IMR-90 (cell line): ENCODE data around the gene CUTC.

ENCODE experiments used
- CEBPB ChIP-seq: IDR thresholded peaks from 2 replicates; pipeline ENCODE4 v1.6.1; 2012; ENCODE audit warnings: low read depth, low read length, improper control_type of control experiment
- CHD1 ChIP-seq: IDR thresholded peaks from 2 replicates; pipeline ENCODE4 v1.6.1; 2012; ENCODE audit warnings: low read depth, low read length, improper control_type of control experiment
- CTCF ChIP-seq: conservative IDR thresholded peaks from 2 replicates; pipeline ENCODE4 v1.5.1; 2012; ENCODE audit warnings: mild to moderate bottlenecking, low read depth, low read length, improper control_type of control experiment
- MAZ ChIP-seq: IDR thresholded peaks from 2 replicates; pipeline ENCODE4 v1.6.1; 2012; ENCODE audit warnings: low read depth, mild to moderate bottlenecking, low read length, improper control_type of control experiment, moderate library complexity, borderline replicate concordance
- MXI1 ChIP-seq: IDR thresholded peaks from 2 replicates; pipeline ENCODE4 v1.6.1; 2012; ENCODE audit warnings: low read depth, mild to moderate bottlenecking, low read length, moderate library complexity, borderline replicate concordance
- POLR2A ChIP-seq: IDR thresholded peaks from 2 replicates; pipeline ENCODE4 v1.6.1; 2012; ENCODE audit warnings: mild to moderate bottlenecking, low read depth, low read length
- RCOR1 ChIP-seq: IDR thresholded peaks from 2 replicates; pipeline ENCODE4 v1.6.1; 2012; ENCODE audit warnings: mild to moderate bottlenecking, low read length, improper control_type of control experiment; ENCODE audit not compliant: insufficient replicate concordance
- RFX5 ChIP-seq: IDR thresholded peaks from 2 replicates; pipeline ENCODE4 v1.8.0; 2012; ENCODE audit warnings: low read depth, mild to moderate bottlenecking, low read length, moderate library complexity

- TF ChIP-seq CTCF (no peak), RCOR1 (no peak), MAZ (no peak), RFX5 (no peak), POLR2A (no peak), CEBPB (peak; percentile 87), CHD1 (no peak), MXI1 (no peak)
These were observed 43.8 kb downstream of the CUTC start for GRCh38 chr10:99775850-99776249.
